NCI-H1930 (cell line): ENCODE results near the gene NRG2.

Experiments
- DNase-seq, 2 experiments: peaks; one replicate each; lab custom pipeline; 2025; lab: John Stamatoyannopoulos, UW

Gene NRG2

DNA sequence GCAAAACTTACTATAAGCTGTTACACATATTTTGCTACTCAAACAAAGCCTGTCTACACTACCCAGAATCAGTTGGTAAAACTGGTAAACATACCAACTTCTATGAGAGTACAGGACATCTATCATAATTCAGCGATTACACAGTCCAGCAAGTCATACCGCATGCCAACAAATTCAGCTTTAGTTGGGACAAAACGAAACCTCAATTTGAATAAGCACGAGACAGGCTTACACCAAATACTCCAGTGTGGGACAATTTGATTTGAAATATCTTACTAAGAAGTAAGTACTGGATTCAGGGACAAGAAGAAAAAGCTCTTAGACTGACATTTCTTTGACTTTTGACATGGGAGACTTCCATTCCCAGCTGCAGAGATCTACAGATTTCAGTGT is 2.0 kb downstream of the NRG2 start:
- no peak for DNase-seq

DNA sequence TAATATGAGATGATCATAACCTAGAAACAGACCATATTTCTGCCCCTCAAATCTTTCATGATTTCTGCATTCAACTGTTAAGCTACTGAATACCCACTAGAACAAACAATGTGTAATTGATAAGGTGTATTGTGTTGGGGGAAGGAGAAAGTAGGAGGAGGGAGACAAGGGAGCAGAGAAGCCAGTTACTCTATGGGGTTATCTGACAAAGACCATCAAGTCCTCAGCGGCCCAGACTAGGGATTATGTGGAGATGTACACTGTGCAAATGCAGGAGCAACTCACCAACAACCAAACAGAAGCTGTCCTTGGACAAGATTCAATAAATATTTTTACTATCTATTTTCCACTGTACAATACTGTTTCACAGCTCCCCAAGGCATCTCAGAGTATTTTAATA is 2.7 kb downstream of the NRG2 start:
- no peak for DNase-seq

DNA sequence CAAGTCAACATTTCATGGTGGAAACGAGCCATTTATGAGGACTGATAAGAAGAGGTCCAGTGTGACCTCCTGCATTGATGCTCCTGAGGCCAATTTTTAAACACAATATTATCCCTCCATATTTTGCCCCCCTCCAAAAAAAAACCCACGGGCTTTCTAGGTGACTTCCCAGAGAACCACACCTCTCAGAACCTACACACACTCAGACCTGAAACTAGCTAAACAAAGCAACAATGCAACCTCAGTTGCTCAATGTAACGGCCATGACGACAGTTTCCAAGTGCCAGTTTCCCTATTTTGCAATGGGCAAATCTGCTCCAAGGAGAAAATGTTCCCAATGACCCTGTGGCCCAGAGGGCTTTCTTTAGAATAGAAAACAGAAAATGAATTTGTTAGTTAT is 3.5 kb downstream of the NRG2 start:
- peak in 1 of 2 experiments; percentile 1 for DNase-seq

DNA sequence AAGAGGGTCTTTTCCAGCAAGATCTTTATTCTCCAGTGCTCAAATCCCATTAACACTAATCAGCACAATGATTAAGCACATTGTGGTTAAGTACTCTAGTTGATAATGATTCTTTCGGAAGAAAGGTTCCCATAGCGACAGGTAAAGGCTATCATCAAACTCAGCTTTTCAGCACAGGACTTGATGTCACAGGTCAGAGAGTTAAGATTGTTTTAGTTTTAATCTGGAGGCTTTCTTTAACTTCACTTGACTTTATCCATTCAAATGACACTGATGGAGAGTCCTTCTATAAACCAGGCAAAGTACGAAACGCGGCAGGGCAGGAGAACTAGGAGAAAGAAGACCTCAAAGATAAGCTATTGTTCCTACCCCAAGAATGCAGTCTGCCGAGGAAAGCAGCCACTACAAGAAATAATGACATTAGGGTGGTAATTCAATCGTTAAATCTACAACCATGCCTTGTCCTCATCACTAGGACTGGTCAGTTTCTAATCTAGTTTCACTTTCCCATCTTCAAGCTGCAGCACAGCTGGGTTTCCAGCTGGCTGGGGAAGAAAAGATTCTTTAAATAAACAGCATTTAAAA is 4.6 kb downstream of the NRG2 start:
- DNase-seq: no peak

DNA sequence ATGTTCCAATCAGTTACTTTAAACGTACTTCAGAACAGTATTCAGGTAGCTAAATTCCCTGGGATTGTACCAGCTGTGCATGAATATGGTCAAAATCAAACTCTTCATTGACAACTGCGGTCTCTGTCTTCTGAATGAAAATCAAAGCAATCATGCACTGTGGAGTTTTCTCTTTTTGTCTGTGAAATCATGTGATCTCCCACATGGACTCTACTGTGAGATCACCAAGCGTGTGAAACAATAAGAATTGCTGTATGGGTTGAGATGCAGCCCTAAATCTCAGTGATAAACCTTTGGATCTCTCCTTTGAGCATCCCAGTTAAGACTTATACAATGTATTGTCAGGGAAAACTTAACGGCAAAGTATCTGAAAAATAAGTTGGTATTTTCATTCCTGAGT is 6.1 kb downstream of the NRG2 start:
- no peak for DNase-seq

DNA sequence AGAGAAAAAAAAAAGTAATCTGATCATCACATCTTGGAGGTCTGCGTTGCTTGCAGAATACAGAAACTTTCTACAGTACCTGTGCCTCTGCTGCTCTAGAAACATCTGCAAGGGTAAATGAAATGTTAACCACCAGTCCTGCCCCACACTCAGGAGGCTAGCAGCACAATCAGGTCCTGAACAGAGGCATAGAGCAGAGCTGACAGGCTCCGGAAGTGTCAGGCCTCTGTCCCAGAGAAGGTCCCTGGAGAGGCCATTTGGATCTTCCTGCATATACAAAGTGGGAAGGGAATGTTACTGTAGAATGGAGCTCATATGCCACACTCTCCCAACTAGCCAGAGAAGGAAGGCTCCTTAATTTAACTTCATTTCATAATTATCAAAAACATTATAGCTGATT is 7.2 kb downstream of the NRG2 start:
- no peak for DNase-seq

DNA sequence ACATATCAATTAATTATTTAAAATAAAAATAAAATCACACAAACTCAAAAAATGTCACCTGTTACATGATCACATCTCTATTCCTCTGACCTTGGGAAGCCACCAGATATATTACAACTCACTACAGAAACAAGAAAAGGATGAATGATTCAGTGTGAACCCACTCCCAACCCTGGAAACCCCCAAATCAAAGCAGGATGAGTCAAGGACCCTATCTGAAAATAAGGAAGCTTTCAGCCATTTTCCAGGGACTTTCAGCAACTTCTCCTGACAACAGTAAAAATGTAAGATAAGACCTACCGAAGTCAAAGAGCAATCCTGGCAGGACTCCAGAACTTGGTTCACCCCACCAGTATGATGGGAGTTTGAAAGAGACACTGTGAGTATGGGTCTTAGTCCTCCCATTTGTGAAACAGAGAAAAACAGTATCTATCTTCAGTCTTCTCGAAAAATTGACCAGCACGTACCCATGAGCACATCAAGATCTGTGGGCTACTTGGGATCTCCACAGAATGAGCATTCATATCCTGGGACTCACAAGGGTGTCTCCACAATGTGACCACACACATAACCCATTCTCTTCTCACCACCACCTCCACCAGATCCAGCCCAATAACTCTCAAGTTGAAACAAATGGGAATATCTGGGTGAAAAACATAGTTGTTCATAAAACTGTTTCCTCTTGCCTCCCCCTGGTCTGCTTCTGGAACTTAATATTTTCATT is 9.9 kb downstream of the NRG2 start:
- DNase-seq: no peak

DNA sequence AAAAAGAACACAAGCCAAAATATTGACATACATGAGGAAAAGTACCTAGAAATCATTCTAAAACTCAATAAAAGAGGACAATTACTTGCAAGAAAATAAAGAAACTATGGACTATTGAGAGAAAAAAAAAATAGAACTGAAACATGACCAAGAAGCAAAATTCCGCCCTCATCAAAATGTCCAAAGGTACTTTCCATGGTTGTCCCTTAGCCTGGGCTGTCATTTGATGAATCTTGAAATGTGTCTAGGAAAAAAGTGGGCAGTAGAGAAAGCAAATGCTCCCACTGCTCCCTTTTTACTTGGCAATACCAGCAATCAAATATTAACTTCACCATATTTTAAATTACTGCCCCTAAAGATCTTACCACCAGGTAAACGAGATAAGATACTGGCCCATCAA is 10.8 kb downstream of the NRG2 start:
- DNase-seq: no peak

DNA sequence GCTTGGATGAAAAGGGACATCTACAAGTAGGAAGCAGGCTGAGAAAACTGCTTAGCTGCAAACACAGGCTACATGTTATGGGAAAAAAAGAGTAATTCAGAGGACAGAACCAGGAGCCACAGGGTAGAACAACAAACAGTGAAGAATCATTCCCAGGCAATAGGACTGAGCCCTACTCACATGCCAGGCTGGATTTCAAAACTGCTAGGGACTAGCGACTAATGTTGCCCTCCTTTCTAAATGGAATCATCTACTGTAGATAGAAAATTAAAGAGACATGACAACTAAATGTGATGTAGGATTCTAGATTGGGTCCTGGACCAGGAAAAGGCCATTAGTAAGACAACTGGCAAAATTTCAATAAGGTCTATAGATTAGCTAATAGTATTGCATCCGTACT is 15.3 kb downstream of the NRG2 start:
- no peak for DNase-seq

DNA sequence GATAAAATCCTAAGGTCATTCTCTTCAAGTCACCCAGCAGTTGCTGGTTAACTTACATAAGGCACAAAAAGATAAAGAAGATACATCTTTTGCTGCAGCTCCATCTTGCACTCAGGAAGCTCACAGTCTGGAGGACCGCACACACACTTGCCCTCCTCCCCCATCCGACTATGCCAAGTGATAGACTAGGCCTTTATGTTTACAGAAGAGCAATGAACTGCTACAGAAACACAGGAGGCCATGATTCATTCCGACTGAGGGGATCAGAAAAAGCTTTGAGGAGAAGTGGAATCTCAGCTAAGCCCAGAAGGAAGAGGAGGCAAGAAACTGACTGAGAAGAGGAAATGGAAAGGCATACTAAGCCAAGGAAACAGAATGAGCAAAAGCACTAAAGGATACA is 17.4 kb downstream of the NRG2 start:
- no peak for DNase-seq

DNA sequence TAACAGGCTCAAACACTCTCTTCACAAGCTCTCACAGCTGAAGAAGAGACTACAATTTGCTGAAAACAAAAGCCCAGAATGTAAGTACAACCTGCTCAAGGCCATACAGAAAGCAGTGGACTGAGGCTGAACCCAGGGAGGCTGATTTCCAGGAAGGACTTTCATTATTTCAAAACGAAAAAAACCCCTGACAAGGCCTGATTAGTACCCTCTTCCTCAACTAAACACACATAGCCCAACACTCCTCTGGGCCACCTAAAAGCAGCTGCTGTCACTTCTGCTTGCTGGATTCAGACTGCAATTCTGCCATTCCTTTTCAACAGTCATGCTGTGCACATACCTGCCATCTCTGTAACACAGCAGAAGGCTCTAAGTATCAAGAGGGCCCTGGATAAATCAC is 18.2 kb downstream of the NRG2 start:
- DNase-seq: no peak

DNA sequence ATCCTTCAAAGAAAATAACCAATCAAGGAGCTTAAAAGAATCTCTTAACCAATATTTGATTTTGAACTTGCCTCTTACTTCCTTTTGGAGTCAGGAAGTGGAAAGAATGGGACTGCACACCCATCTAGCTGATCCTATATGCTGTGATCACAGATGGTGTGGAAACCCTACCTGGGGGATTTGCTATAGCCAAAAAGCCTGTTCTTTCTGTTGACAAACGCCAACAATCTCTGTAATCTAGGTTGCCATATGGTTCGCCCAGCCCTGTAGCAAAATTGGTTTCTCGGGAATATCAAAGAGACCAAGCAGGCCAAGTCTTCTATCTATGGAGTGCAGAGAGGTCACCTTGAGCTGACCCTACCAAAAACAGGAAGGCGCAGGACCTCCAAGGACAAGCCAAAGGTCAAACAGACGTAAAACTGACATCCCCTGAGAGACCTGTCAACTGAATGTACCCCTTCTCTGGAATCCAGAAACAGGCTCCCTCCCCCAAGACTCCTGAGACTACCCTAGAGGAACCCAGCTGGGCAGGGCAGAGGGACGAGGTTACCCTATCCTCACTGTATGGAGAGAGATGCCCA is 19.4 kb downstream of the NRG2 start:
- no peak for DNase-seq

DNA sequence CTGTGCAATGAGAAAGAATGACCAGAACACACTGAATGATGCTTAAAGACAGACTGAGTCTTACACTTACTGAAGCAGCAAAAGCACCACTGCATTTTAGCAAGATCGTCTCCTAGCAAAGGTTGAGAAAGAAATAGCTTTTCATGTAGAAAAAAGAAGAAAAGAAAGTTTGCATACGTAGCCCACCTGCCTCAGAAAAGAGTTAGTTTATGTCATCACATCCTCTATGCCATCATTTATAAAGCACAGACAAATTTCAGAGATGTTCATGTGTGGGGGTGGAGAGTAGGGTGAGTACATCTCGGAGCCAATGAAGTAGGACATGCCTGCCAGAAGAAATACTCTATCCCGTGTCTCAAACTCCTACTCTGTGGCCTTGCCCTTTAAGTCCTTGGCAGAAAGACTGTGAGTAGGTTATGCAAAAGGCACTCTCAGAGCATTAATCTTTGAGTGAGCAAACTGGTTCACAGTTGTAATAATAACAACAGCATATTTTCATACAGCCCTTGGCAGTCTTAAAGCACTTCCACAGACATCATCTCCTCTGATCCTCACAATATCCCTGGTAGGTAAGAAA is 22.4 kb downstream of the NRG2 start:
- no peak for DNase-seq

DNA sequence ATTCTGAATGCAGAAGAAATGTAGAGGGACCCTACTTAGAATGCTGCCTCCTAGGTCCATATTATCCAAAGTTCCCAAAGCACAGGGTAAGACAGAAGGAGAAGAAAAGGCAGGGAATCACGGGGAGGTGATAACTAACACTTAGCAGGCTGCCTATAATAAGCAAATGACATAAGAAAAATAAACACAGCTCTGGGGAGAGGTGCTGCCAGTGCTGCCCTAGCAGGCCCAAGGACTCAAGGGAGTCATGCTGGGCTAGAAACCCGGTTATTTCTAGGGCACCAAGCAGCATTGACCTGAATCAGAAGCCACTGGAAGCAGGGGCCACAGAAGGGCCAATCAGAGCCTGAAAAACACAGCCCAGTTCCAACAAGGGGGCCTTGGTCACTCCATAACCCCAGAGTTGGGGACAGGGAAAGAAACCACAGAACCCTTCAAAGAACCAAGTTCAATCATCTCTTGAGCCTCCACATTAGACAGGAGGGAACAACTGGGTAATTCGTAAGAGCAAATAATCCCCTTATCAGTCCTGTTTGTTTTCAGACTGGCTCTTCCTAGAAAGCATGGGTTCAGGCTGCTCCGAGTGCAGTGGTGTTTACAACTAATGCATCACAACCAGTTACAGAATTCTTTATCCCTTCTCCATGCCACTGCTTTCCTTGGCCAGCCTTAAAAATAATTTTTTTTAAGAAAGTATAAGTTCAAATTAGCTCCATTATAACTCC is 24.0 kb downstream of the NRG2 start:
- DNase-seq: no peak

DNA sequence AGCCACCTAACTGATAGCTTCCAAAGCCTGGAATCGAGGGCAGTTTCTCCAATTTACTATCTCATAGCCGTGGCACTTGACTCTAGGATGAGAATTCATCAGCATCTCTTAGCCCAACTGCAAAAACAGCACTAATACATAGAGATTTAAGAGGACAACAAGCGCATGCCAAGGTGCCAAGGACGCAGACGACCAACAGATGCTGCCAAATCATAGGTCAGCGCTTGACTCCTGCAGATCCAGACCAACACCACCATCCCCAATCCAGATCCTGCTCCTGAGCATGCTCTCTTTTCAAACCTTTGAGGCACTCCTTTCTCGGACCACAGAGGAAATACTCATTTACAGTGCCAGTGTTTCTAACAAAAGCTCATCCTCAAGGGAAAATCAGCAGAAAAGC is 24.6 kb downstream of the NRG2 start:
- no peak for DNase-seq

DNA sequence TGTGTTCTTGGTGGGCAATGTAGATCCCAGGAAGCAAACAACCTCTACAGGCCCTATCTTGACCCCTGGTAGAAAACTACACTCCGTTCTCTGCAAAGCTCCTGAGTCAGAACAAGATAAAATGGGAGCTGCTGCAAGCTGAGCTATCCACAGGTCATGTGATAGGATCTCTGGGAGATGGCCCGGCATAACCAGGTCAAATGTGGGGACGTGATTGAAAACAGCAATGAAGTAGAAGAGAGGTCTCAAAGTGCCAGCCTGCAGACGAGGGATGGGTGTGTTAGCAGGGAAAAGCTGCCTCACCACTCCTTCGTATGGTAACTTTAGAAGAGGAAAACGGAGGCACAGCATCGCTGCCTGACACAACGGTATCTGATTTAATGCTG is 25.0 kb downstream of the NRG2 start:
- DNase-seq: no peak

DNA sequence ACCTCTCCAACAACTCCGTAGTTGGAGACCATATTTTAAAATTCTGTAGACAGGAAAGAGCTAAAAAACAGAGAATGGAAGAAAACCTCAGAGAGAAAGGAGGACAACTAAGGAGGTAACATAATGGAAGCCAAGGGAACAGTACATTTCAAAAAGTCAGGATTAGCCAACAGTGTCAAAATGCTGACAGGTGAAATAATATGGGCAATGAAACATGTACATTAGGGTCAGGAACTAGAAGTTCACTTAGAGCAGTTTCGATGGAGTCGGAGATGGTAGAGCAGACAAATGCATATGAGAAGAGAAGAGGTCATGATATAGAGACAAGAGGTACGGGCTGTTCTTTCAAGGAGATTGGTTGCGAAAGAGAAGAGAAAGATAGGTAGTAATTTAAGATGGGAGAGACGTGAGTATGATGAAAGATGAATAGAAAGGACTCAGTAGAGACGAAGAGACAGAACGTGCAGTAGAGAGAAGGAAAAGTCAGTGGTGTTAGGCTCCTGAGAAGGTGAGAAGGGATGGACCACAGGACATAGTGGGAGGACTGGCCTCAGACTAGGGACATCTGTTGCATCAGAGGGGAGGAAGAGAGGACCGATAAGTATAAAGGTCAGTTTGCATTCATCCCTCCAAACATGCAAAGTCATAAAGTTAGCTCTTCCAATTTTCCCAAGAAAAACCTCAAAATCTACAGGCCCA is 25.6 kb downstream of the NRG2 start:
- no peak for DNase-seq

DNA sequence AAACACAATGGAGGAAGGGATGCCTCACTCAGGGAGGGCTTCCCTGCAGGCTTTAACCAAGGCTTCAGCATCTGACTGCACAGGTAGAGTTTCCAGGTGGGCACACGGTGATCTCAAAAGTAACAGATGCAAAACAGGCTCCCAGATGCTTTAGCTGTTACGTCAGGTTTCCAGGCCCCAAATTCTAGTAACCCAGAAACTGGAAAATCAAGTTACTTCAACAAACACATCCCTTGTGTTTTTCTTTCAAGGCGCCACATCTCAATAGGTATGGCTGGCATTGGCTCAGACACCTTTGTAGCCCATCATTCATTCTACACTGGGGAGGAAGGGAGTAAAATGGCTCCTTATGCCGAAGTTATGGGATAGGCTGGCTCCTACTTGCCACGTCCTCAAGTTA is 27.4 kb downstream of the NRG2 start:
- no peak for DNase-seq

DNA sequence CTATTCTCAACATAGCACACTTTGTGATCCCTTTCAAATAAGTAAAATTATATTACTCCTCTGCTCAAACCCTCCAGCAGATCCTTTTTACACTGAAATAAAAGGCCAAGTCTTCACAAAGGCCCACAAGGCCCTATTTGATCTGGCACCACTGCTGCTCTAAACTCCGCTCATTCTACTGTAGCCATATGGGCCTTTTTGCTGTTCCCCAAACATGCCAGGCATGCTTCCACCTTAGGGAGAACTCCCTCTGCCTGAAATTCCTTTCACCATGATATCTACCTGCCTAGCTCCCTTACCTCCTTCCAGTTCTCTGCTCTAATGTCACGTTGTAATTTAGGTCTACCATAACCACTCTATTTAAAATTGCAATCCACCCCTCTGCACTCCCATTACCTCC is 28.3 kb downstream of the NRG2 start:
- DNase-seq: no peak

DNA sequence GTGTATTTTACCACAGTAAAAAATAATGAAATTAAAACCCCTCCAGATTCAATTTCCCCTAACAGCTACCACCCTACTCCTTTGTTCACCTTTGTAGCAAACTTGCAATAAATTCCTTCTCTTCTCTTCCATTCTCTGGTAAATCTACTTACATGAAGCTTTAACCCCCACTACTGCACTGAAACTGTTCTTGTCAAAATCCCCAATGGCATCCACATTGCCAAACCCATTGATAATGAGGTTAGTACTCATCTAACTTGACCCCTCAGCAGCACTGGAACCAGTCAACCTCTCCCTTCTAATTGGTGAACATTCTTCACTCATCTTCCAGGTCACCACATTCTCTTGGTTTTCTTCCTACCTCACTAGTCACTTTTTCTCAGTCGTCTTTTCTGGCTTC is 29.6 kb downstream of the NRG2 start:
- no peak for DNase-seq

DNA sequence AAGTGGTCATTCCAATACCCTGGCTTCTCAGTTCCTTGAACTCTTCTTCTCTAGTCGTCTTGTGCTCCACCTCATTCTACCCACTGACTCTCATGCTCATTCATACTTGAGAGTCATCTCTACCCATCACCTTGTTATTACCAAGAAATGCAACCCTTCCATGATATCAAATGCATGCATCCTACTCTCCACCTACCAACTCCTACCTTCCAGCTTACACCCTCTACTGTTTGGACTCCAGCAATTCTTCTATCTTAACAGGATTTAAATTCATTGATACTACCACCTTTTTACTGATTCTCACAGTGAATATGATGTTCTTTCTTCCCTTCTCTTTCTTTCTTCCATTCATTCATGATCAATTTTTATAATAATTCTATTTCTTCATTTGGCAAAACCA is 30.7 kb downstream of the NRG2 start:
- DNase-seq: no peak

DNA sequence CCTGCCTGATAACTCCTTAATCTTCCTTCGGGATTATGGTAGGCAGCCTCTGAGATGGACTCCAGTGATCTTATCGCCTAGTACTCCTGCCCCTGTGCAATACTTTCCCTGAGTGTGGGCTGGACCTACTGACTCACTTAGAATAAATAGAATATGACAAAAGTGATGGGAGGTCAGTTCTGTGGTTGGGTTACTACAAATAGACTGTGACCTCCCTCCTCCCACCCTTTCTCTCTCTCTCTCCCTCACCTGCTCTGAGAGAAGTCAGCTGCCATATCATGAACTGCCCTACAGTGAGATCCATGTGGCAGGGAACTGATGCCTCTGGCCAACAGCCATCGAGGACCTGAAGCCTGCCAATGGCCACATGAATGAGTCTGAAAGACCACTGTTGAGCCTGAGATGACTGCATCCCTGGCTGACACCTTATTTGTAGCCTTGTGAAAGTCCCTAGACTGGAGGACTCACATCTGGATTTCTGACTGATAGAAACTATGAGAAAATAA is 31.7 kb downstream of the NRG2 start:
- DNase-seq: no peak
